Transverse colon (tissue), 4 donors: ENCODE measurements around the gene RBM47. TPM values are rescaled to one million over a fixed set of nuclear protein-coding genes. Genes with fewer than 3 reads are reported as not detected.
A peak's percentile ranks its signal among the peaks of the same experiment; 100 is the strongest.

Source experiments
- DNase-seq: peaks from one replicate; pipeline ENCODE4 v3.0.0-alpha.2; 2019
- H3K27ac ChIP-seq, 4 donors: fragments of 200-600 bp; sonication (generic); 2 replicates each; pipeline ENCODE4 v1.5.1; 2016 to 2018; ENCODE audit warnings: inconsistent platforms in 4 of 4
- H3K27me3 ChIP-seq: fragments of 200-600 bp; sonication (generic); 2 replicates; pipeline ENCODE4 v1.5.1; 2017; ENCODE audit warnings: inconsistent platforms
- H3K36me3 ChIP-seq, 4 donors: fragments of 200-600 bp; sonication (generic); 2 replicates each; pipeline ENCODE4 v1.5.1; 2017 to 2019; ENCODE audit warnings: inconsistent platforms in 4 of 4
- H3K4me1 ChIP-seq, 4 donors: fragments of 200-600 bp; sonication (generic); 2 replicates each; pipeline ENCODE4 v1.5.1; 2017 to 2020; ENCODE audit warnings: inconsistent platforms in 4 of 4
- H3K4me3 ChIP-seq, 4 donors: fragments of 200-600 bp; sonication (generic); 1 replicate in 1 of 4; 2 replicates in 3 of 4; pipeline versions ENCODE4 v1.5.1 to v1.6.1; 2017 to 2019; ENCODE audit warnings: inconsistent platforms in 4 of 4
- H3K9me3 ChIP-seq, 2 donors: fragments of 200-600 bp; sonication (generic); 2 replicates each; pipeline ENCODE4 v1.5.1; 2017 to 2019; ENCODE audit warnings: inconsistent platforms in 2 of 2
- EP300 ChIP-seq: sonication (generic); formaldehyde crosslinking; IDR thresholded peaks from one replicate; pipeline ENCODE4 v1.6.1; 2017; ENCODE audit warnings: antibody characterized with exemption, low read depth
- POLR2A ChIP-seq: fragments of 450-650 bp; IDR thresholded peaks from one replicate; pipeline ENCODE4 v1.6.1; 2016; ENCODE audit warnings: antibody characterized with exemption, mild to moderate bottlenecking, moderate library complexity
- POLR2AphosphoS5 ChIP-seq, 3 donors: sonication (generic); formaldehyde crosslinking; IDR thresholded peaks; one replicate each; pipeline ENCODE4 v1.6.1; 2016; ENCODE audit warnings: antibody characterized with exemption in 3 of 3
- WGBS, 2 donors: methylation state at CpG; one replicate each; pipeline ENCODE4 v1.1.5; 2018; ENCODE audit warnings: low coverage in 1 of 2; 5-methylcytosine and 5-hydroxymethylcytosine counted together
- in situ Hi-C, 4 donors: fragments of 200-750 bp; cut with MboI; loops; one replicate each; pipeline versions ENCODE4 v1.15.0 to v1.15.1; 2017; ENCODE audit warnings: low sequenced_read_pairs in 3 of 4, low pct_ligation_motif_present in 1 of 4, low pct_unique_long_range_greater_than_20kb in 1 of 4
- intact Hi-C: fragments of 100-400 bp; cut with DNase I; formaldehyde crosslinking; loops from one replicate; pipeline ENCODE4 v1.15.1; 2023; ENCODE audit warnings: low total_unique reads
- total RNA-seq, 4 donors: library from RNA; depleted of rRNA; stranded (reverse); fragments of >200 nt; gene quantifications; one replicate each; pipeline ENCODE4 v1.1.0, GENCODE V29; 2016
- TF ChIP-seq, protein P1 (sequence below), 5 experiments: fragments of 200-600 bp in 3 of 5; fragments of 450-650 bp in 2 of 5; sonication (generic) in 3 of 5; IDR thresholded peaks; 1 replicate in 2 of 5; 2 replicates in 3 of 5; pipeline ENCODE4 v1.5.1; 2016 to 2017; ENCODE audit warnings: antibody characterized with exemption in 5 of 5, inconsistent platforms in 3 of 5, mild to moderate bottlenecking in 2 of 5, moderate library complexity in 1 of 5

RBM47 gene
- total RNA-seq, 4 donors from 2014 or later: 273 to 667 (median 572) TPM

GRCh38 chr4:40455340-40455902 lies 174.2 kb downstream of the RBM47 start:
- peaks cover 0 to 52% (median 20%) of the 10 kb centered on the region in 4 donors for H3K4me1 ChIP-seq
- no peak for DNase-seq
- no peaks in the 10 kb centered on the region for H3K27me3 ChIP-seq
- TF ChIP-seq POLR2A (no peak), POLR2AphosphoS5 (IDR thresholded peaks at IDR 0.05) (no peak)
- TF ChIP-seq, protein P1, sequence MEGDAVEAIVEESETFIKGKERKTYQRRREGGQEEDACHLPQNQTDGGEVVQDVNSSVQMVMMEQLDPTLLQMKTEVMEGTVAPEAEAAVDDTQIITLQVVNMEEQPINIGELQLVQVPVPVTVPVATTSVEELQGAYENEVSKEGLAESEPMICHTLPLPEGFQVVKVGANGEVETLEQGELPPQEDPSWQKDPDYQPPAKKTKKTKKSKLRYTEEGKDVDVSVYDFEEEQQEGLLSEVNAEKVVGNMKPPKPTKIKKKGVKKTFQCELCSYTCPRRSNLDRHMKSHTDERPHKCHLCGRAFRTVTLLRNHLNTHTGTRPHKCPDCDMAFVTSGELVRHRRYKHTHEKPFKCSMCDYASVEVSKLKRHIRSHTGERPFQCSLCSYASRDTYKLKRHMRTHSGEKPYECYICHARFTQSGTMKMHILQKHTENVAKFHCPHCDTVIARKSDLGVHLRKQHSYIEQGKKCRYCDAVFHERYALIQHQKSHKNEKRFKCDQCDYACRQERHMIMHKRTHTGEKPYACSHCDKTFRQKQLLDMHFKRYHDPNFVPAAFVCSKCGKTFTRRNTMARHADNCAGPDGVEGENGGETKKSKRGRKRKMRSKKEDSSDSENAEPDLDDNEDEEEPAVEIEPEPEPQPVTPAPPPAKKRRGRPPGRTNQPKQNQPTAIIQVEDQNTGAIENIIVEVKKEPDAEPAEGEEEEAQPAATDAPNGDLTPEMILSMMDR (IDR thresholded peaks at IDR 0.05): no peak
- no peaks in the 10 kb centered on the region for H3K36me3 ChIP-seq
- WGBS, 2 donors: 77 to 91% methylated on average over 2 to 5 of the region's 5 CpGs
- no peak overlapping the region for H3K4me3 ChIP-seq
- in situ Hi-C loops (no loop called here), intact Hi-C loops (no loop called here)
- H3K27ac ChIP-seq: no peak overlapping the region
- H3K9me3 ChIP-seq: no peaks in the 10 kb centered on the region

GRCh38 chr4:40454816-40455215 lies 174.8 kb downstream of the RBM47 start:
- Histone ChIP-seq H3K9me3 (no peaks in the 10 kb centered on the region), H3K4me1 (peaks cover 0 to 57% (median 22%) of the 10 kb centered on the region in 4 donors), H3K36me3 (no peaks in the 10 kb centered on the region), H3K27ac (no peak overlapping the region), H3K4me3 (no peak overlapping the region), H3K27me3 (no peaks in the 10 kb centered on the region)
- DNase-seq: no peak
- in situ Hi-C loops (no loop called here), intact Hi-C loops (no loop called here)
- WGBS, 2 donors: 67 to 98% methylated on average over 1 to 2 of the region's 2 CpGs
- TF ChIP-seq POLR2AphosphoS5 (IDR thresholded peaks at IDR 0.05): no peak
- TF ChIP-seq, protein P1 (IDR thresholded peaks at IDR 0.05): no peak
- TF ChIP-seq POLR2A: no peak
- no peak for TF ChIP-seq EP300

DNA sequence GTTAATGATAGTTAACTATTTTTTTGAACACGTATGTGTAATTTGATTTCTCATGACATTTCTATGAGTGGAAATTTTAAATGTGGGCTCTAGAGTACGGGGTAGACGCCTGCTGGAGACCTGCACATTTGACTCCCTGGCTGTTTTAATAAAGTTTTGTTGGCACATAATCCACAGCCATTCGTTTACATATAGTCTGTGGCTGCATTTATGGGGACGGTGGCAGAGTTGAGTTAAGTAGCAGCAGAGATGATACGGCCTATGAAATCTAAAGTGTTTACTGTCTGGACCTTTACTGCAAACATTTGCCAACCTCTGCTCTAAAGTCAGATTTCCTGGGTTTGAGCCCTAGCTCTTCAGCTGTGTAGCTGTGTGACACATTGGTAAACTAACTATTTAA lies 175.8 kb downstream of the RBM47 start:
- H3K4me3 ChIP-seq: no peak overlapping the region
- H3K27ac ChIP-seq: no peak overlapping the region
- in situ Hi-C loops: no loop called here
- 71 to 85% methylated on average over 5 to 6 of the region's 6 CpGs for WGBS, 2 donors
- H3K27me3 ChIP-seq: no peaks in the 10 kb centered on the region
- TF ChIP-seq EP300 (no peak), POLR2A (no peak), POLR2AphosphoS5 (IDR thresholded peaks at IDR 0.05) (no peak)
- TF ChIP-seq, protein P1 (IDR thresholded peaks at IDR 0.05): no peak
- DNase-seq: no peak
- no peaks in the 10 kb centered on the region for H3K9me3 ChIP-seq
- peaks cover 0 to 59% (median 29%) of the 10 kb centered on the region in 4 donors for H3K4me1 ChIP-seq
- H3K36me3 ChIP-seq: no peaks in the 10 kb centered on the region
- intact Hi-C loops: no loop called here

GRCh38 chr4:40448875-40449274 lies 180.8 kb downstream of the RBM47 start:
- no peak overlapping the region for H3K4me3 ChIP-seq
- no peaks in the 10 kb centered on the region for H3K9me3 ChIP-seq
- no peaks in the 10 kb centered on the region for H3K36me3 ChIP-seq
- intact Hi-C loops: no loop called here
- peak; percentile 74 for DNase-seq
- in situ Hi-C loops: no loop called here
- TF ChIP-seq POLR2AphosphoS5 (IDR thresholded peaks at IDR 0.05): no peak
- TF ChIP-seq POLR2A: no peak
- TF ChIP-seq EP300: no peak
- TF ChIP-seq, protein P1 (IDR thresholded peaks at IDR 0.05): no peak
- H3K27ac ChIP-seq: peak overlapping the region; percentile 33 to 56 (median 48)
- peaks cover 0 to 72% (median 41%) of the 10 kb centered on the region in 4 donors for H3K4me1 ChIP-seq
- 50 to 64% methylated on average over 3 to 4 of the region's 4 CpGs for whole genome bisulfite sequencing, 2 donors
- no peaks in the 10 kb centered on the region for H3K27me3 ChIP-seq
